ENCODE data around the gene PNPLA2.

The PNPLA2 gene

GRCh38 chr11:832529-833113, 13.9 kb downstream of the PNPLA2 start, which contains the start of gene CD151:
TSS of gene CD151 (plus strand) at chr11:832952. CDS start at chr11:836070, 3,118 bp downstream.
- peak; percentile 29 for DNase-seq

GRCh38 chr11:833114-833791, 14.5 kb downstream of the PNPLA2 start:
- DNase-seq: peak; percentile 26

- no peak for DNase-seq
These were observed 15.2 kb downstream of the PNPLA2 start for GRCh38 chr11:833849-834311.

- no peak for DNase-seq
These were observed 15.9 kb downstream of the PNPLA2 start for GRCh38 chr11:834371-835316.

- no peak for DNase-seq
These were observed 17.6 kb downstream of the PNPLA2 start for GRCh38 chr11:836274-836673.

GRCh38 chr11:836700-837099, 18.0 kb downstream of the PNPLA2 start:
- DNase-seq: no peak

GRCh38 chr11:837189-837989, 18.7 kb downstream of the PNPLA2 start:
- DNase-seq: no peak

GRCh38 chr11:837990-838307, 19.2 kb downstream of the PNPLA2 start:
- no peak for DNase-seq

- no peak for DNase-seq
These were observed 19.9 kb downstream of the PNPLA2 start for GRCh38 chr11:838441-839279.

GRCh38 chr11:839280-839623, 20.5 kb downstream of the PNPLA2 start:
- DNase-seq: no peak

GRCh38 chr11:839875-840617, 21.3 kb downstream of the PNPLA2 start:
- DNase-seq: no peak

GRCh38 chr11:841981-842369, 23.3 kb downstream of the PNPLA2 start:
- peak; percentile 16 for DNase-seq

GRCh38 chr11:842370-843002, 23.8 kb downstream of the PNPLA2 start, which contains the start of the genes POLR2L and TSPAN4:
TSS of gene POLR2L (minus strand) at chr11:842529. CDS start at chr11:842508, 21 bp downstream.
TSS of gene TSPAN4 (plus strand) at chr11:842852. CDS start at chr11:850305, 7,453 bp downstream.
- peak; percentile 88 for DNase-seq

- no peak for DNase-seq
These were observed 24.5 kb downstream of the PNPLA2 start for GRCh38 chr11:843086-843734.

- no peak for DNase-seq
These were observed 25.3 kb downstream of the PNPLA2 start for GRCh38 chr11:843818-844692.

- no peak for DNase-seq
These were observed 26.3 kb downstream of the PNPLA2 start for GRCh38 chr11:844693-845644.

GRCh38 chr11:845872-846495, 27.3 kb downstream of the PNPLA2 start:
- DNase-seq: no peak
